GM08714 (cell line): ENCODE data around the gene PSAP.

Experiments used
- H3K4me3 ChIP-seq: fragments of 200-500 bp; sonication (Bioruptor generic); 2 replicates; pipeline ENCODE4 v1.5.1; 2014; ENCODE audit warnings: mild to moderate bottlenecking, low read length, inconsistent platforms
- ZNF274 ChIP-seq: IDR thresholded peaks from 2 replicates; pipeline ENCODE4 v1.6.1; 2012; ENCODE audit warnings: mild to moderate bottlenecking, low read depth, low read length

The PSAP gene

GRCh38 chr10:71816936-71817618 is 34.0 kb downstream of the PSAP start:
- no peak for TF ChIP-seq ZNF274
- H3K4me3 ChIP-seq: no peak overlapping the region

- no peak for TF ChIP-seq ZNF274
- no peak overlapping the region for H3K4me3 ChIP-seq
Observed at GRCh38 chr10:71816421-71816851, 34.6 kb downstream of the PSAP start.

- no peak overlapping the region for H3K4me3 ChIP-seq
- TF ChIP-seq ZNF274: no peak
Observed at GRCh38 chr10:71815515-71816130, 35.4 kb downstream of the PSAP start.

GRCh38 chr10:71814922-71815411 is 36.1 kb downstream of the PSAP start:
- TF ChIP-seq ZNF274: no peak
- H3K4me3 ChIP-seq: no peak overlapping the region

- H3K4me3 ChIP-seq: no peak overlapping the region
- no peak for TF ChIP-seq ZNF274
Observed at GRCh38 chr10:71812913-71813590, 38.0 kb downstream of the PSAP start.

- no peak for TF ChIP-seq ZNF274
- H3K4me3 ChIP-seq: no peak overlapping the region
Observed at GRCh38 chr10:71812016-71812912, 38.8 kb downstream of the PSAP start.

GRCh38 chr10:71811351-71811750 is 39.7 kb downstream of the PSAP start:
- no peak for TF ChIP-seq ZNF274
- no peak overlapping the region for H3K4me3 ChIP-seq

GRCh38 chr10:71810048-71810750 is 40.9 kb downstream of the PSAP start:
- TF ChIP-seq ZNF274: no peak
- H3K4me3 ChIP-seq: no peak overlapping the region

- no peak overlapping the region for H3K4me3 ChIP-seq
- TF ChIP-seq ZNF274: no peak
Observed at GRCh38 chr10:71809628-71810027, 41.4 kb downstream of the PSAP start.

GRCh38 chr10:71807557-71808510 is 43.2 kb downstream of the PSAP start:
- TF ChIP-seq ZNF274: no peak
- no peak overlapping the region for H3K4me3 ChIP-seq

GRCh38 chr10:71806704-71807556 is 44.1 kb downstream of the PSAP start:
- no peak overlapping the region for H3K4me3 ChIP-seq
- no peak for TF ChIP-seq ZNF274
